A673 (cell line): ENCODE results near the gene HS6ST3. TPM values are rescaled to one million over a fixed set of nuclear protein-coding genes. Genes with fewer than 3 reads are reported as not detected.

ENCODE experiments used
- BruUV-seq: library from RNA; stranded (reverse); fragments of 400-500 nt; replicated peaks from 2 replicates; lab custom pipeline; 2021; lab: Mats Ljungman, UMichigan
- CTCF ChIA-PET: fragments of 300-600 bp; sonication (Branson Sonifier 250); formaldehyde crosslinking; loops from one replicate; lab custom pipeline; 2022; ENCODE audit warnings: antibody characterized with exemption; lab: Charles Lee
- POLR2A ChIA-PET: fragments of 300-600 bp; sonication (Branson Sonifier 250); formaldehyde crosslinking; loops from one replicate; lab custom pipeline; 2022; ENCODE audit warnings: antibody characterized with exemption; ENCODE audit not compliant: low non-redundant PET; lab: Charles Lee
- DNase-seq: peaks from one replicate; pipeline ENCODE4 v3.0.0-alpha.2; 2015; ENCODE audit warnings: low spot score
- H3K27ac ChIP-seq: fragments of 200-600 bp; sonication (generic); 2 replicates; pipeline ENCODE4 v1.5.1; 2016; ENCODE audit warnings: mixed run types, low read depth, mild to moderate bottlenecking, mixed read lengths, antibody characterized with exemption, low read length; ENCODE audit not compliant: poor library complexity, severe bottlenecking
- H3K27me3 ChIP-seq: fragments of 200-600 bp; sonication (generic); replicated peaks from 2 replicates; pipeline ENCODE4 v1.6.1; 2017; ENCODE audit warnings: mixed run types, low read depth, mild to moderate bottlenecking, mixed read lengths, antibody characterized with exemption, low read length; ENCODE audit not compliant: insufficient read depth, poor library complexity
- H3K36me3 ChIP-seq: fragments of 200-600 bp; sonication (generic); 2 replicates; pipeline ENCODE4 v1.6.1; 2016; ENCODE audit warnings: mixed run types, mild to moderate bottlenecking, mixed read lengths, antibody characterized with exemption, low read length; ENCODE audit not compliant: insufficient read depth, poor library complexity, severe bottlenecking
- H3K4me1 ChIP-seq: fragments of 200-600 bp; sonication (generic); 2 replicates; pipeline ENCODE4 v1.6.1; 2017; ENCODE audit warnings: mixed run types, mild to moderate bottlenecking, mixed read lengths, antibody characterized with exemption, low read length; ENCODE audit not compliant: insufficient read depth, poor library complexity, severe bottlenecking
- H3K4me3 ChIP-seq: fragments of 200-600 bp; sonication (generic); 2 replicates; pipeline ENCODE4 v1.5.1; 2016; ENCODE audit warnings: low read depth, mixed run types, mild to moderate bottlenecking, mixed read lengths, low read length; ENCODE audit not compliant: poor library complexity, severe bottlenecking
- H3K9me3 ChIP-seq: fragments of 200-600 bp; sonication (generic); 2 replicates; pipeline ENCODE4 v1.6.1; 2016; ENCODE audit warnings: mixed run types, low read depth, mild to moderate bottlenecking, mixed read lengths, antibody characterized with exemption, low read length; ENCODE audit not compliant: poor library complexity, severe bottlenecking
- EZH2 ChIP-seq: fragments of 200-600 bp; sonication (generic); IDR thresholded peaks from 2 replicates; pipeline ENCODE4 v1.6.1; 2017; ENCODE audit warnings: borderline replicate concordance, low read depth, mild to moderate bottlenecking, mixed read lengths, antibody characterized with exemption, low read length; ENCODE audit not compliant: poor library complexity, severe bottlenecking
- intact Hi-C: fragments of 100-400 bp; cut with micrococcal nuclease; formaldehyde crosslinking; loops from one replicate; pipeline ENCODE4 v1.10.0; 2022; ENCODE audit not compliant: unreplicated experiment
- total RNA-seq: library from RNA; stranded (reverse); gene quantifications from 2 replicates; pipeline ENCODE4 v1.2.3, GENCODE V29; 2021
- TF ChIP-seq, protein P1 (sequence below): fragments of 300-800, 200-600 bp; sonication (generic); conservative IDR thresholded peaks from 2 replicates; pipeline ENCODE4 v1.5.1; 2017; ENCODE audit warnings: low read depth, mild to moderate bottlenecking, antibody characterized with exemption, low read length, moderate library complexity, mixed read lengths

The HS6ST3 gene
- total RNA-seq, 1 experiment from 2014 or later = not detected

DNA sequence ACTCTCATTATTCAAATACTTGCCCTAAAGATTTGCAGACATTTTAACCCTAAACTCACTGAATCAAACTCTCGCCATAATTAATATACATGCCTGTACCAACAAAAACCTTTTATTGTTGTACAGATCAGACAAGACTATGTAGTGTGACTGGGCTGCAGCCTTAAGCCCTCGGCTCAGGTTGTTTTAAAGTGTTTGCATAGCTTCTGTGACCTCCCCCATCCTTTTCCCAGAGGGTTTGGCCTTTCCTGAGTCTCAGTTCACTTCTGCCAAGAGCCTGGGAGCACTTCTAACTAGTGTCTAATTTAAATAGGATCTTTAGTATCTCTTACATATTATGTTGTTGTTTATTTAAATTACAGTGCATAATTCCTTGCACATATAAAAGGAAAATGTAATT, 158.2 kb downstream of the HS6ST3 start:
- intact Hi-C loops = no loop called here
- no peak overlapping the region for H3K4me3 ChIP-seq
- no peak for DNase-seq
- no peaks in the 10 kb centered on the region for H3K4me1 ChIP-seq
- no peak for TF ChIP-seq EZH2
- TF ChIP-seq, protein P1, sequence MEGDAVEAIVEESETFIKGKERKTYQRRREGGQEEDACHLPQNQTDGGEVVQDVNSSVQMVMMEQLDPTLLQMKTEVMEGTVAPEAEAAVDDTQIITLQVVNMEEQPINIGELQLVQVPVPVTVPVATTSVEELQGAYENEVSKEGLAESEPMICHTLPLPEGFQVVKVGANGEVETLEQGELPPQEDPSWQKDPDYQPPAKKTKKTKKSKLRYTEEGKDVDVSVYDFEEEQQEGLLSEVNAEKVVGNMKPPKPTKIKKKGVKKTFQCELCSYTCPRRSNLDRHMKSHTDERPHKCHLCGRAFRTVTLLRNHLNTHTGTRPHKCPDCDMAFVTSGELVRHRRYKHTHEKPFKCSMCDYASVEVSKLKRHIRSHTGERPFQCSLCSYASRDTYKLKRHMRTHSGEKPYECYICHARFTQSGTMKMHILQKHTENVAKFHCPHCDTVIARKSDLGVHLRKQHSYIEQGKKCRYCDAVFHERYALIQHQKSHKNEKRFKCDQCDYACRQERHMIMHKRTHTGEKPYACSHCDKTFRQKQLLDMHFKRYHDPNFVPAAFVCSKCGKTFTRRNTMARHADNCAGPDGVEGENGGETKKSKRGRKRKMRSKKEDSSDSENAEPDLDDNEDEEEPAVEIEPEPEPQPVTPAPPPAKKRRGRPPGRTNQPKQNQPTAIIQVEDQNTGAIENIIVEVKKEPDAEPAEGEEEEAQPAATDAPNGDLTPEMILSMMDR = no peak
- POLR2A ChIA-PET = no interaction called here
- H3K9me3 ChIP-seq = no peaks in the 10 kb centered on the region
- no peak overlapping the region for H3K27ac ChIP-seq
- H3K36me3 ChIP-seq = no peaks in the 10 kb centered on the region
- no peaks in the 10 kb centered on the region for H3K27me3 ChIP-seq
- CTCF ChIA-PET = no interaction called here
- BruUV-seq = no TSS peak

DNA sequence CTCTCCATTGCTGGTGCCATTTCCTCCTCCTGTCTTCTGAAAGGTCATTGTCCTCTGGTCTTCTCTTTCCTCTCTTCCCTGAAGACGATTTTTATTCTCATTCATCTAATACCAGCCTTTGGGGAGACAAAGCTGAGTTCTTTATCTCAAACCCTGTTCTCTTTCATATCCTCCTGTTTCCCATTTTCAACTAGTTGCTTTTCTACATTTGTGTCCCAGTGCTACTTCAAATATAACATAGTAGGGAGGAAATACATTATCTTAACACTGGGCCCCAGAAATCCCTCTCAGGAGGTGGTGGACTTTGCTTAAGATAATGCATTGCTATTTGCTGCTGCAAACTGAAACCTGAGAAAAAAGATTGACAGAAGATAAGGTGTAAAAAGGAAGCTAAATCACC, 159.1 kb downstream of the HS6ST3 start:
- H3K4me3 ChIP-seq = no peak overlapping the region
- no peaks in the 10 kb centered on the region for H3K27me3 ChIP-seq
- intact Hi-C loops = no loop called here
- no peak for DNase-seq
- H3K4me1 ChIP-seq = no peaks in the 10 kb centered on the region
- CTCF ChIA-PET = no interaction called here
- no peak for TF ChIP-seq EZH2
- TF ChIP-seq, protein P1 = no peak
- no peaks in the 10 kb centered on the region for H3K36me3 ChIP-seq
- no peak overlapping the region for H3K27ac ChIP-seq
- POLR2A ChIA-PET = no interaction called here
- no peaks in the 10 kb centered on the region for H3K9me3 ChIP-seq
- BruUV-seq = no TSS peak

DNA sequence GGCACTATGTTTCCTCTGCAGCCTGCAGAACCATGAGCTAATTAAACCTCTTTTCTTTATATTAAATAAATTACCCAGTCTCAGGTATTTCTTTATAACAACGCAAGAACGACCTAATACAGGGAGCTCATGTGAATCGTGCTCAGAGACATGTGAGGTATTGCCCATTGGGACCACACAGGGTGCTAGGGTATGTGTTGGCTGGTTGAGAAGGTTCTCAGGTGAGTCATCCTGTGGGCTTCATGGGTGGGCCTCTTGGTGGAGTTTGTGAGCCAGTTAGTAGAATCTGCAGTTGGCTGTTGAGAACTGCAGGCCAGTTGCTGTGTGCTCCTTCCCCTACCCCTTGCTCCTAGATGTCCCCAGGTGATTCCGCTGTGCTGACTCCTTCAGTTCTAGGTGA, 163.0 kb downstream of the HS6ST3 start:
- BruUV-seq = no TSS peak
- H3K4me3 ChIP-seq = no peak overlapping the region
- intact Hi-C loops = no loop called here
- no peaks in the 10 kb centered on the region for H3K4me1 ChIP-seq
- H3K27me3 ChIP-seq = no peaks in the 10 kb centered on the region
- no peaks in the 10 kb centered on the region for H3K9me3 ChIP-seq
- CTCF ChIA-PET = no interaction called here
- POLR2A ChIA-PET = no interaction called here
- DNase-seq = no peak
- no peaks in the 10 kb centered on the region for H3K36me3 ChIP-seq
- no peak for TF ChIP-seq EZH2
- TF ChIP-seq, protein P1 = no peak
- H3K27ac ChIP-seq = no peak overlapping the region
